ENCODE measurements around the gene TMIE. TPM values are rescaled to one million over a fixed set of nuclear protein-coding genes. Genes with fewer than 3 reads are reported as not detected.

Gene TMIE
- total and polyA plus RNA-seq, 9 of the 15 experiments (the other 6 are each of a cell fraction or from before 2014, with no cell fraction given): not detected

DNA sequence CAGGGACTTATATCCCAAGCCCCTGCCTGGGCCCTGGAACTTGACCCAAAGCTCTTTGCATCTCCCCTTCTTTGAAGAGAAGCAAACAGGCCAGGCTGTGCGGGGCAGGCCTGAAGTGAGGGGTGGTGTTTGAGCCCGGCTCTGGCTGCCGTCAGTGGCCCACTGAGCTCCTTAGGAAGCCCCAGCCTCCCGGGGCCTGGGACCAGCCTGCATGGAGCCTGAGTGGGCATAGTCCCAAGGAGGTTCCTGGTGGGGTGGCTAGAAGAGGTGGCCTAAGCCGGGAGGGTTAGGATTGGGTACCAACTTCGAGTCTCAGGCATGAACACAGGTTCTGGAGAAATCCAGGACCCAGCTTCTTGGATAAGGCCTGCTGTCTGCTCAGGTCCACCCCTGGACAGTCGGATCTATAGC is 6.4 kb downstream of the TMIE start:
- no TSS peak for BruUV-seq (replicated peaks)
- Histone ChIP-seq H3K9ac (ENCODE audit: insufficient read depth in 1 of 2, low read depth in 2 of 2, low read length in 2 of 2) (no peak overlapping the region), H3K27ac (ENCODE audit: extremely low read depth, low read depth, low read length) (no peak overlapping the region), H3K27me3 (ENCODE audit: control insufficient read depth in 2 of 2, insufficient read depth in 2 of 2, low read length in 2 of 2) (peaks cover 7 to 48% of the 10 kb centered on the region in 2 experiments; a peak in 4 of 5 replicates), H3K4me1 (replicated peaks in 1 of 2; ENCODE audit: control insufficient read depth in 2 of 2, insufficient read depth in 2 of 2, low read length in 2 of 2) (no peaks in the 10 kb centered on the region), H3K4me3 (no peak overlapping the region), H3K9me1 (ENCODE audit: control insufficient read depth, insufficient read depth, low read length) (no peaks in the 10 kb centered on the region), H4K20me1 (replicated peaks; ENCODE audit: control insufficient read depth, insufficient read depth, low read length) (peaks cover 38% of the 10 kb centered on the region), H3K9me3 (replicated peaks; ENCODE audit: control insufficient read depth, insufficient read depth, low read depth, low read length) (no peaks in the 10 kb centered on the region), H3K36me3 (ENCODE audit: control insufficient read depth, insufficient read depth, low read length) (no peaks in the 10 kb centered on the region), H2AFZ (ENCODE audit: low read depth, low read length) (no peak overlapping the region), H3K4me2 (ENCODE audit: insufficient read depth, low read length) (no peak overlapping the region), H3K79me2 (ENCODE audit: control insufficient read depth, insufficient read depth, low read length) (no peaks in the 10 kb centered on the region)
- in situ Hi-C loops (cut with MboI) (no loop called here), intact Hi-C loops (cut with micrococcal nuclease) (loop anchor here (10.0 kb wide), 2 partner anchors 287 to 667 kb away; no protein-coding TSS in a partner anchor)
- CTCF ChIA-PET (ENCODE audit: low intra/inter-chr PET ratio): interaction anchor here (1.1 kb wide), 1 partner anchor 148 kb away, joined by 4 read pairs; no protein-coding TSS in a partner anchor
- POLR2A ChIA-PET: interaction anchor here (0.6 to 1.7 kb wide), 3 partner anchors 11 to 344 kb away, joined by 3 to 11 read pairs (median 3); no protein-coding TSS in a partner anchor
- no peak for TF ChIP-seq ELF1 (tag; IDR thresholded peaks at IDR 0.05)
- no peak for TF ChIP-seq ZNF146 (CRISPR knock-in tag; IDR thresholded peaks at IDR 0.05; ENCODE audit: unreplicated experiment)
- TF ChIP-seq NR4A1 (CRISPR knock-in tag; IDR thresholded peaks at IDR 0.05): no peak
- no peak for TF ChIP-seq NR4A1 (tag; IDR thresholded peaks at IDR 0.05)
- no peak for TF ChIP-seq HINFP (tag; conservative IDR thresholded peaks at IDR 0.05; ENCODE audit: low read depth)
- TF ChIP-seq SLC30A9 (CRISPR knock-in tag; IDR thresholded peaks at IDR 0.05): no peak
- no peak for TF ChIP-seq JUND (IDR thresholded peaks at IDR 0.05; ENCODE audit: borderline replicate concordance, low read depth, low read length)
- no peak for TF ChIP-seq JUND (tag; IDR thresholded peaks at IDR 0.05; ENCODE audit: borderline replicate concordance, low read depth, low read length)
- 5% methylated on average over 7 of the region's 7 CpGs for WGBS (ENCODE audit: insufficient coverage, low coverage, missing lambda C conversion rate)
- DNase-seq (ENCODE audit: extremely low read depth in 1 of 4, low spot score in 3 of 4) (no peak), ATAC-seq (no peak), FAIRE-seq (no peak)

All from K562 (cell line).